HG03521 (cell line): ENCODE results near the gene RORB.

Experiments used
- ATAC-seq: cut with Tn5 transposase; IDR thresholded peaks from one replicate; pipeline ENCODE4 v1.9.1; 2021; ENCODE audit warnings: mild to moderate bottlenecking, moderate library complexity; ENCODE audit not compliant: unreplicated experiment

Gene RORB

GRCh38 chr9:74496819-74497747, at the start of gene RORB:
TSS of gene RORB (plus strand) at chr9:74497335. CDS start at chr9:74497977, 642 bp downstream.
- peak; percentile 85 for ATAC-seq

GRCh38 chr9:74447451-74448193, 49.5 kb upstream of the RORB start:
- ATAC-seq, result no peak

GRCh38 chr9:74449060-74449459, 48.1 kb upstream of the RORB start:
- ATAC-seq, result no peak

- no peak for ATAC-seq
Observed at GRCh38 chr9:74458832-74459231, 38.3 kb upstream of the RORB start.

DNA sequence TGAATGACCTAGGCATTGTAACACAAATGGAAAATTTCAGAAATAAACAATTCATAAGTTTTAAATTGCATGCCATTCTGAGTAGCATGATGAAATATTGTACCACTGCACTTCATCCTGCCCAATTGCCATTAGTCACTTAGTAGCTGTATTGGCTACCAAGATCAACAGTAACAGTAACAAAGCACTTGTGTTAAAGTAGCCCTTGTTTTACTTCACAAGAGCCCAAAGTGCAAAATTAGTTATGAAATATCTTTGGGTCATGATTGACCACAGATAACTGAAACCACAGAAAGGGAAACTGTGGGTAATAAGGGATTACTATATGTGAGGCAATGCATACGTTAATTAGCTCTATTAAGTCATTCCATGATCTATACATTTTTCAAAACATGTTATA, 33.3 kb upstream of the RORB start:
- ATAC-seq, result no peak

- ATAC-seq, result no peak
Observed at GRCh38 chr9:74478606-74479005, 18.5 kb upstream of the RORB start.

GRCh38 chr9:74479711-74480110, 17.4 kb upstream of the RORB start:
- ATAC-seq, result no peak

GRCh38 chr9:74487395-74487794, 9.7 kb upstream of the RORB start:
- no peak for ATAC-seq

GRCh38 chr9:74493512-74493911, 3.6 kb upstream of the RORB start:
- no peak for ATAC-seq

GRCh38 chr9:74494490-74494889, 2.6 kb upstream of the RORB start:
- no peak for ATAC-seq

DNA sequence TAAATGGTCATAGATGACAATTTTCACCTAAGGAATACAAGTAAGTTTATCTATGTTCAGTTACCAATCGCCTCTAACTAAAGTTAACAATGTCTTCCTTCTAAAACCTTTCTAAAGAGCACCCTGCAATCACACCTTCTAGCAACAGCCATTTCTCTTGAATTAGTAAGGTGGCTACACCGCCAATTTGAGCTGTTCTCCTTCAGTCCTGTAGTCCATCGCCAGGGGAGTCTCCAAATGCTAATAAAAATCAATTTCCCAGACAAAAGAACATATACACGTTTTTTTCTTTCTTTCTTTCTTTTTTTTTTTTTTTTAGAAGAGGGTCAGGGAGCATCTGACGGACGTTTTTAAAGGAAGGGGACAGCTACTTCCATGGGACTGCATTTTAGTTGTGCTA, 729 bp upstream of the RORB start:
- no peak for ATAC-seq

GRCh38 chr9:74497748-74498620, 849 bp downstream of the RORB start:
- ATAC-seq, result no peak

GRCh38 chr9:74498621-74499095, 1.5 kb downstream of the RORB start:
- no peak for ATAC-seq

GRCh38 chr9:74499111-74499601, 2.0 kb downstream of the RORB start:
- ATAC-seq, result no peak

DNA sequence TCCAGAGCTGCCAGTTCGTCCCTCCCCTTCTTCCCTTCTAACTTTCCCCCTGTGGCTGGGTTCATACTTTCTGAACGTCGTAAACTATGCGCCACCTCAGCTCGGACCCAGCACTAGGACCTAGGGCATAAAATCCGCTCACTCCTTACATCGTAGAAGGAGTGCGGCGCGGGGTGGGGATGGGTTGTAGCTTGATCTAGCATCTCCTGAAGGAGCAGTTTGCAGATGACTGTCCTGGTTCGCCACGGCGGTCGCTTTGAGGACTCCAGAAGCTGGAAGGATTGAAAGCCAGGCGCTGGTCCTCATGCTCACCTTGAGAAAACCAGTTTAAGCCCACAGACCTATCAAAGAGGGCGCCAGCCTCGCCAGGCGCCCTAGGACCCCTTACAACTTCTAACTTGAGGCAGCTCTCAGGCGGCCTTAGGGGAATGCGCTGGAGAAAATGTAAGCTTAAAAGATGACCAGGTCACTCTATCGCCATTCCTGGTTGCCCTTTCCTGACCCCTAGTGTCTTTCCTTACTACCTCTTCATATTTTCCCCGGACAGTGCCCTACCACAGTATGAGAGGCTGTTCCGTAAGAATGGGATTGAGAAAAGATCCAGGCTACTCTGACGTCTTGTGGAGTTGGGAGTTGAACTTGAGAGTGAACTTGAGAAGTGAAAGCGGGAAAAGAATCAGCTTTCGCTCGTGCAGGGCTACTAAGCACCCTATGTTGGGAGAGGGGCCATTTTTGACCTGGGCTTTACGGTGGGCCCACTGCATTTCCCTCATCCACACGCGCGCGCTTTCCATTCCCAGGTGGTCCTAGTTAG, 2.8 kb downstream of the RORB start:
- no peak for ATAC-seq

- ATAC-seq, result no peak
Observed at GRCh38 chr9:74500584-74500924, 3.4 kb downstream of the RORB start.

DNA sequence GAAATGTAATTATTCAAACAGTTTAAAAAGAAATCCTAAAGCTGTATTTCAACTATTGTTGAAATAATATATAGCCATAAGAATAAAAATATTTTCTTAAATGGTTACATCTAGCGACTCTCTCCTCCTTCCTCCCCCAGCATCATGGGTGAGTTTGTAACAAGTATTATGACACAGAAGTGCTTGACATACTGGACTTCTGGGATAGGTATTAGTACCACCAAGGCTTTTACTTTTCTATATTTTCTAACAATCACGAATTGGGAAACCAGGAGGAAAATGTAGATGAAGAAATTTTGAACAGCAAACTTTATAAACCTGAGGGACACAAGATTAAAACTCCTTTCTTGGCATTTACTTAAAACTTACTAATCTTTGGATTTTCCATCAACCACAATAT, 4.4 kb downstream of the RORB start:
- no peak for ATAC-seq

DNA sequence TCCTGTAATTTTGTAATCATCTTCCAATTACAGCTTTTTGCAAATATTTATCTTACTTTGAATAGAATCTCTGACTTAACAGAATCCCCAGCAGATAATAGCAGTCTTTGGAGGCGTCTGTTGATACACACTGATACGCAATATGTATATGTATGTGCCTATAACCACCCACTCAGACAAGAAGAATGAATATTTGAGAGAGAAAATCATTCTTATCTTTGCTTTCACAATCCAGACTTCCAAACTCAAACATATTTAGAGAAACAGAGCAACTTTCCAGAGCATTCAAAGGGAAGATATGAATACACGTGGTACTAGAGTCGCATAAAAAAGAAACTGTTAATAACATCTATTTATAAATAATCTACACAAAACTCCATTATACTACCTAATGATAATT, 6.1 kb downstream of the RORB start:
- no peak for ATAC-seq

DNA sequence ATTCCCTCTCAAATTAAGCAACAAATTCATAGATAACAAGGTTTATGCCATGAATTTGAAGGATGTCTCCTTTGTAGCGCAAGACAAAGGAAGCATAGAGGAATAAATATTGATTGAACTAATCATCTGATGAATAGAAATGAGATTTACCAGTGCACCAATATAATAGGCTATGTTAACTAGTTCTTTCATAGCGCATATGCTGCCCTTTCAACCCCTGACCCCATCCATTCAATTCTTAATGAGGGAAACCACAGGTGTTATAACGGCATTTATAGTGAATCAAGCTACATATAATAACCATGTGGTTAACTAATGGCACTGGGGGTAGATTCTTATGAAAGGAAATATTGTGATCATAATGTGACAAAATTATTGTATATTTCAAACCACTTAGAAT, 6.5 kb downstream of the RORB start:
- ATAC-seq, result no peak

DNA sequence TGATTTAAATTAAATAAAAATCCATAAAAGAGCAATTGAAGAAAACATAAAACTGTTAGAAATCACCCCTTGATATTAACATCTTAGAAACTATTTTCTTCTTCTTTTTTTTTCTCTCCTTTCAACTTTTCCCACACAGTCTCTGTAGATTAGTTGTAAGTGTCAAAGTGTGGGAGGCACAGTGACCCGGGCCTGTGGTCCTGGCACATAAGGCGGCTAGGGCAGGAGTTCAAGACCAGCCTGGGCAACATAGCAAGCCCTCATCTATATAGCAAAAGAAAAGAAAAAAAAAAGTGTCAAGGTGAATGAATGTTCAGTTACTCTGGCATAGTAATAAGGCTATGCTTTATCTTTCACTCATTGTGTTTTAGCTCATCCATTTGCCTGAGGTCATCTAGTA, 14.2 kb downstream of the RORB start:
- ATAC-seq, result no peak
